ENCODE measurements around the gene GALNT18. TPM values are rescaled to one million over a fixed set of nuclear protein-coding genes. Genes with fewer than 3 reads are reported as not detected.

Gene GALNT18
- total and polyA plus RNA-seq, 4 donors = 17.7 to 109 (median 63.7) TPM

DNA sequence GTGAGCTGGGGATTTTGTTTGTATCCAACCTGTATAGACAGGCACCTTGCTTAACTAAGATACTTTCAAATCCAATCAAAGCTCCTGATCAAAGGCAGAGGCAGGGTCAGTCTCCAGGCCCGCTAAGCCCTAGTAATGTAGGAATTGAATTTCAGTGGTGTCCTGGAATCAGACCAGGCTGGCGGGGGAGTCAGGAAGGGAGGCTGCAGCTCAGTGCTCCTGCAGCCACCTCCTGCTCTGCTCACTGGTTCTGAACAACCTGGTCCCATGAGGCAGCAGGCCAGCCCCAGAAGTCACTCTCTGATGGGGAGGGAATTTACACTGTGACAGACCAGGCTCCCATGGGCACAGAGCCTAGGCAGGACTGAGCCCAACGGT is 38.5 kb upstream of the GALNT18 start:
- TF ChIP-seq, protein P1, sequence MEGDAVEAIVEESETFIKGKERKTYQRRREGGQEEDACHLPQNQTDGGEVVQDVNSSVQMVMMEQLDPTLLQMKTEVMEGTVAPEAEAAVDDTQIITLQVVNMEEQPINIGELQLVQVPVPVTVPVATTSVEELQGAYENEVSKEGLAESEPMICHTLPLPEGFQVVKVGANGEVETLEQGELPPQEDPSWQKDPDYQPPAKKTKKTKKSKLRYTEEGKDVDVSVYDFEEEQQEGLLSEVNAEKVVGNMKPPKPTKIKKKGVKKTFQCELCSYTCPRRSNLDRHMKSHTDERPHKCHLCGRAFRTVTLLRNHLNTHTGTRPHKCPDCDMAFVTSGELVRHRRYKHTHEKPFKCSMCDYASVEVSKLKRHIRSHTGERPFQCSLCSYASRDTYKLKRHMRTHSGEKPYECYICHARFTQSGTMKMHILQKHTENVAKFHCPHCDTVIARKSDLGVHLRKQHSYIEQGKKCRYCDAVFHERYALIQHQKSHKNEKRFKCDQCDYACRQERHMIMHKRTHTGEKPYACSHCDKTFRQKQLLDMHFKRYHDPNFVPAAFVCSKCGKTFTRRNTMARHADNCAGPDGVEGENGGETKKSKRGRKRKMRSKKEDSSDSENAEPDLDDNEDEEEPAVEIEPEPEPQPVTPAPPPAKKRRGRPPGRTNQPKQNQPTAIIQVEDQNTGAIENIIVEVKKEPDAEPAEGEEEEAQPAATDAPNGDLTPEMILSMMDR (IDR thresholded peaks at IDR 0.05; ENCODE audit: control extremely low read depth, extremely low read depth) = no peak
- Histone ChIP-seq H3K4me1 (ENCODE audit: control insufficient read depth in 5 of 5, insufficient read depth in 5 of 5, low read length in 5 of 5) (peaks cover 0 to 8% (median 0%) of the 10 kb centered on the region in 5 donors), H3K27me3 (ENCODE audit: control insufficient read depth in 3 of 3, insufficient read depth in 3 of 3, low read length in 2 of 3) (peaks cover 0 to 3% (median 0%) of the 10 kb centered on the region in 3 donors), H3K4me3 (no peak overlapping the region), H3K27ac (ENCODE audit: low read depth in 1 of 2, low read length in 1 of 2) (no peak overlapping the region), H3K36me3 (ENCODE audit: control insufficient read depth in 4 of 4, insufficient read depth in 4 of 4, low read length in 4 of 4) (no peaks in the 10 kb centered on the region), H3K9me3 (ENCODE audit: control insufficient read depth in 4 of 4, insufficient read depth in 3 of 4, low read length in 3 of 4) (no peaks in the 10 kb centered on the region), H3K9ac (ENCODE audit: insufficient read depth in 1 of 2, low read length in 2 of 2) (no peak overlapping the region)
- WGBS, 2 donors = 85 to 88% methylated on average over 3 of the region's 3 CpGs
- DNase-seq = no peak
- ATAC-seq (ENCODE audit: insufficient read depth, low FRiP score) = no peak

DNA sequence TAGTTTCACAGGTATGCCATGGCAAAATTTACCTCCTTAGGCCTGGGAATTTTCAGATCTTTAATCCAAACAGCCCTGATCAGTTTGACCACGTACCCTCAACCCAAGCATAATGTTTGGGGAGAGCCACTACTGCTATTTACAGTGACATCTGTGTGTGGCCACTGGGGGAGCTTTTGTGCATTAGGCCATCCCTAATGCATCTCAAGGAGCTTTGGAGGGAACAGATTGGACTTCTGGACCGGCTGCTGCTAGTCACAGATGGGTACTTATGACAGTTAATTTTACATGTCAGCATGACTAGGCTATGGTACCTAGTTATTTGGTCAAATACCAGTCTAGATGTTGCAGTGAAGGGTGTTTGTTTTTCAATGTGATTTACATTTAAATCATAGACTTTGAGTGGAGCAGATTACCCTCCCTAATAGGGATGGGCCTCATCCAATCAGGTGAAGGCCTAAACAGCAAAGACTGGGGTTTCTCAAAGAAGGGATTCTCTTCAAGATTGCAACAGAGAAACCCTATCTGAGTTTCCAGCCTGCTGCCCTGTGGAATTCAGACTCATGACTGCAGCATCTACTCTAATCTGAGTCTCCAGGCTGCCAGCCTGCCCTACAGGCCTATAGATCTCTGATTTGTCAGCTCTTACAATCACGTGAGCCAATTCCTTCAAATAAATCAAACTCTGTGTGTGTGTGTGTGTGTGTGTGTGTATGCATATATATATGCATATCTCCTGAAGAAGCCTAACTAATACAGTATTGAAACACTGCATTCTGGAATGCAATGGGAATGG is 38.0 kb upstream of the GALNT18 start:
- Histone ChIP-seq H3K4me1 (ENCODE audit: control insufficient read depth in 5 of 5, insufficient read depth in 5 of 5, low read length in 5 of 5) (peaks cover 0 to 8% (median 0%) of the 10 kb centered on the region in 5 donors), H3K27me3 (ENCODE audit: control insufficient read depth in 3 of 3, insufficient read depth in 3 of 3, low read length in 2 of 3) (peaks cover 0 to under 1% (median 0%) of the 10 kb centered on the region in 3 donors), H3K4me3 (no peak overlapping the region), H3K9me3 (ENCODE audit: control insufficient read depth in 4 of 4, insufficient read depth in 3 of 4, low read length in 3 of 4) (no peaks in the 10 kb centered on the region), H3K9ac (ENCODE audit: insufficient read depth in 1 of 2, low read length in 2 of 2) (no peak overlapping the region), H3K36me3 (ENCODE audit: control insufficient read depth in 4 of 4, insufficient read depth in 4 of 4, low read length in 4 of 4) (no peaks in the 10 kb centered on the region), H3K27ac (ENCODE audit: low read depth in 1 of 2, low read length in 1 of 2) (no peak overlapping the region)
- no peak for DNase-seq
- WGBS, 2 donors = 90 to 93% methylated on average over 3 of the region's 3 CpGs
- TF ChIP-seq, protein P1 (IDR thresholded peaks at IDR 0.05; ENCODE audit: control extremely low read depth, extremely low read depth) = no peak
- ATAC-seq (ENCODE audit: insufficient read depth, low FRiP score) = no peak

DNA sequence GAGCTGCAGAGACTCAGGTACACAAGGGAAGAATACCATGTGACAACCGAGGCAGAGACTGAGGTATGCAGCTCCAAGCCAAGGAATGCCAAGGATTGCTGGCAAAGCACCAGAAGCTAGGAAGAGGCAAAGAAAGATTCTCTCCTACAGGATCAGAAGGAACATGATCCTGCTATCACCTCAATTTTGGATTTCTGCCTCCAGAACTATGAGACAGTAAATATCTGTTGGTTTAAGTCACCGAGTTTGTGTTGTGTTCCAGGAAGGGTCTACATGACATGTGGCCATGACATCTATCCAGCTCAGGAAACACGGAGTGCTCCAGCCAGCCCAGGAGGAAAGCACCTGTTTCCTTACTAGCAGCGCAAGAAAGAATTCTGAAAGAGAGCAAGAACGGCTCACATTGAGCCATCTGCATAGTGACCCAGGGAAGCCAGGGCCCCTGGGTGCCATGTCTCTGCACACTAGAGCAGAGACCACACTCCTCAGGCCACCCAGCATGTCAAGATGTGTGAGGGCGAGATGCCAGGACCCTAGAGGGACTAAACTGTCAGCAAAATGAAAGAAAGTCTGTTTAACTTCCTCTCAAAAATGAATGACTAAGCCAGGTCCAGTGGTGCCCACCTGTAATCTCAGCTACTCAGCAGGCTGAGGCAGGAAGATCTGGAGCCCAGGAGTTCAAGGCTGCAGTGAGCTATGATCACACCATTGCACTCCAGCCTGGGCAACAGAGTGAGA is 35.6 kb upstream of the GALNT18 start:
- Histone ChIP-seq H3K27ac (ENCODE audit: low read depth in 1 of 2, low read length in 1 of 2) (no peak overlapping the region), H3K9me3 (ENCODE audit: control insufficient read depth in 4 of 4, insufficient read depth in 3 of 4, low read length in 3 of 4) (no peaks in the 10 kb centered on the region), H3K27me3 (ENCODE audit: control insufficient read depth in 3 of 3, insufficient read depth in 3 of 3, low read length in 2 of 3) (no peaks in the 10 kb centered on the region), H3K4me3 (no peak overlapping the region), H3K9ac (ENCODE audit: insufficient read depth in 1 of 2, low read length in 2 of 2) (no peak overlapping the region), H3K4me1 (ENCODE audit: control insufficient read depth in 5 of 5, insufficient read depth in 5 of 5, low read length in 5 of 5) (peaks cover 0 to 8% (median 0%) of the 10 kb centered on the region in 5 donors), H3K36me3 (ENCODE audit: control insufficient read depth in 4 of 4, insufficient read depth in 4 of 4, low read length in 4 of 4) (no peaks in the 10 kb centered on the region)
- 22 to 36% methylated on average over 6 of the region's 6 CpGs for WGBS, 2 donors
- ATAC-seq (ENCODE audit: insufficient read depth, low FRiP score) (no peak), DNase-seq (peak in 2 of 3 donors; percentile 20 to 38)
- TF ChIP-seq, protein P1 (IDR thresholded peaks at IDR 0.05; ENCODE audit: control extremely low read depth, extremely low read depth) = no peak
